Activated CD8-positive, alpha-beta memory T cell treated with anti-CD3 and anti-CD28 coated beads, Interleukin-2, amount 10 ng/mL, durations not matched to agents 7 days and 5 days (primary cell): Measurements from ENCODE around the gene SHC2. TPM values are rescaled to one million over a fixed set of nuclear protein-coding genes. Genes with fewer than 3 reads are reported as not detected.

Experiments used
- ATAC-seq: fragments of 150-1000 bp; cut with Tn5 transposase; one replicate; pipeline ENCODE4 v1.10.0; 2021; ENCODE audit warnings: moderate library complexity
- CTCF ChIA-PET: fragments of 350-600 bp; sonication (Branson Sonifier 250); formaldehyde crosslinking; loops from one replicate; lab custom pipeline; 2021; ENCODE audit warnings: antibody characterized with exemption; lab: Charles Lee
- DNase-seq: peaks from one replicate; pipeline ENCODE4 v3.0.0-alpha.2; 2020
- H3K27ac Mint-ChIP-seq: one replicate; pipeline ENCODE4 v1.8.0; 2021; ENCODE audit warnings: mild to moderate bottlenecking, mixed read lengths
- H3K27me3 Mint-ChIP-seq: one replicate; pipeline ENCODE4 v1.8.0; 2021; ENCODE audit warnings: mixed read lengths
- H3K36me3 Mint-ChIP-seq: one replicate; pipeline ENCODE4 v1.8.0; 2021; ENCODE audit warnings: mild to moderate bottlenecking, mixed read lengths
- H3K4me1 Mint-ChIP-seq: one replicate; pipeline ENCODE4 v1.8.0; 2021; ENCODE audit warnings: mixed read lengths
- H3K4me3 Mint-ChIP-seq: one replicate; pipeline ENCODE4 v1.8.0; 2021; ENCODE audit warnings: mild to moderate bottlenecking, moderate library complexity, mixed read lengths
- H3K9me3 Mint-ChIP-seq: one replicate; pipeline ENCODE4 v1.8.0; 2022; ENCODE audit warnings: low read depth, mixed read lengths
- total RNA-seq, 2 experiments: library from RNA; stranded (reverse); gene quantifications; one replicate each; pipeline ENCODE4 v1.2.3, GENCODE V29; 2021

The SHC2 gene, protein sequence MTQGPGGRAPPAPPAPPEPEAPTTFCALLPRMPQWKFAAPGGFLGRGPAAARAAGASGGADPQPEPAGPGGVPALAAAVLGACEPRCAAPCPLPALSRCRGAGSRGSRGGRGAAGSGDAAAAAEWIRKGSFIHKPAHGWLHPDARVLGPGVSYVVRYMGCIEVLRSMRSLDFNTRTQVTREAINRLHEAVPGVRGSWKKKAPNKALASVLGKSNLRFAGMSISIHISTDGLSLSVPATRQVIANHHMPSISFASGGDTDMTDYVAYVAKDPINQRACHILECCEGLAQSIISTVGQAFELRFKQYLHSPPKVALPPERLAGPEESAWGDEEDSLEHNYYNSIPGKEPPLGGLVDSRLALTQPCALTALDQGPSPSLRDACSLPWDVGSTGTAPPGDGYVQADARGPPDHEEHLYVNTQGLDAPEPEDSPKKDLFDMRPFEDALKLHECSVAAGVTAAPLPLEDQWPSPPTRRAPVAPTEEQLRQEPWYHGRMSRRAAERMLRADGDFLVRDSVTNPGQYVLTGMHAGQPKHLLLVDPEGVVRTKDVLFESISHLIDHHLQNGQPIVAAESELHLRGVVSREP
- not detected for total RNA-seq

DNA sequence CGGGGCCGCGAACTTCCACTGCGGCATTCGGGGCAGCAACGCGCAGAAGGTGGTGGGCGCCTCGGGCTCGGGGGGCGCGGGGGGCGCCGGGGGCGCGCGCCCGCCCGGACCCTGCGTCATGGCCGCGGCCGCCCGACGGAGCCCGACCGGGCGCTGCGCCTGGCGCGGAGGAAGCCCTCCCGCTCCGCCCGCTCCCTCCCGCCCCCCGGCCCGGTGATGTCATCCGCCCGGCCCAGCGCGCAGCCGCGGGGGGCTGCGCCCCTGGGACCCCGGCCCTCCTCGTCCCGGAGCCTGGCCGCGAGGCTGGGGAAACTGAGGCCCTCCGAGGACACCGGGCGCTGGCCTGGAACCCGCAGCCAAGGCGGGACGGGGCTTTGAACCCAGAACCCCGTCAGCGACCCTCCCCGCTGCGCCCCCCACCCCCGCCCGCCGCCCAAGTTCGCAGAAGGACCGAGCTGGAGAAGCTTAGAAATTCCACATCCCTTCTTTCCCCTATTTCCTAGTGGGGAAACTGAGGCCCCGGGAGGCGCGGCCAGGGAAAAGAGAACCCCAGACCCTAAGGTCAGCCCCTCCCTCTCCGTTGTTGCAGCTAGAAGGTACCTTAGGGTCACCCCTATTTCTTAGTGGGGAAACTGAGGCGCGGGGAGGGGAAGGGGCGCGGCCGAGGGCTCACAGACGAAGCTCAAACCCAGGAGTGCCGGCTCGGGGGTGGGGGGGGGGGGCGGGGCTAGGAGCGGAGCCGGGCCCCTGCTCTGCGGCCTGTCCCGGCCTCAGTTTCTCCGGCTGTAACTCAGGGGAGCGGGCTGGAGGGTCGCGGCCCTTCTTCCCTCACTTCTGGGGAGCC, at the start of gene SHC2:
SHC2 (minus strand) TSS at position 157 of the 844 bp plus-strand sequence; CDS start at position 120, 37 bp downstream.
- peaks cover 24% of the 10 kb centered on the region for H3K27me3 Mint-ChIP-seq
- H3K36me3 Mint-ChIP-seq: no peaks in the 10 kb centered on the region
- no peak within 1 kb of the TSS for H3K4me3 Mint-ChIP-seq
- no peak for DNase-seq
- H3K27ac Mint-ChIP-seq: no peak within 1 kb of the TSS
- H3K9me3 Mint-ChIP-seq: no peaks in the 10 kb centered on the region
- peaks cover 3% of the 10 kb centered on the region for H3K4me1 Mint-ChIP-seq
- no peak for ATAC-seq
- CTCF ChIA-PET: no interaction called here

DNA sequence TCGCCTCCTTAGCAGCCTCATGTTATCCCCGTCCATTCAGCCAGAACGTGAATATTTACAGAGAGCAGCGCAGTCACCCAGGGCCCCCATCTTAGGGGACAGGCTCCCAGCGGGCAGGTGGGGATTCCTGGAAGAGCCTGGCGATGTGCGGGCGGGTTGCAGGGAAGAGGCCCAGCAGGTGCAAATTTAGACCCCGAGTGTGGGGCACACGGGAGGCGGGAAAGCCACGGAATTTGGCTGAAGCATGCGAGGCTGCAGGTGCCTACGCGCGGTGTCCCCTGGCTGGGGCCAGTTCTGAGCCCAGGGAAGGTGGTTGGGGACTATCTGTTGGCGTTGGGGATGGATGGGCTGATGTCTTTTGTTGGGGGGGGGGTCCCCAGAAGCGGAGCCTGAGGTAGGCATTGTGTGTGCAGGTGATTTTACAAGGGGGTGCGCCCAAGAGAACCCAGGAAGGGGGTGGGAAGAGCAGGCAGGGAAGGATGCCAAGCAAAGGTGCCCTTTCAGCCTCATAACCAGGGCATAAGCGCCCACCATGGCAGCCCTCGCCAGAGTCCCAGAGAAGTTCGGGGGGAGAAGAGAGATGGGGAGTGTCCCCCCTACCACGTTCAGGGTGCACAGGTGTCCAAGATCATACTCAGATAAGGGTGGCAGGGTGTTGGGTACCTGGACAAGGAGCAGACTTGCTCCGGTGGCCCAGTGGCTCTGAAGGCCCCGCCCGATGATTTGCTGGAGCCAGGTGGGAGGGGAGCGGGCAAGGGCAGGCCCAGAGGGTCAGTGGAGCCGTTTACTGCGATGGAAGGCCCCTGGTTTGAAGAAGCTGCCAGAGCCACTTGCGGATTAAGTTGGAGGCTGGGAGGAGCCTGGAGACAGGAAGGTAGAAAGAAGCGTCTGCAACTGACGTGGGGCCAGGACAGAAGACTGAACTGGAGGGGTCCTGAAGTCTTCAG, 47.6 kb upstream of the SHC2 start:
- DNase-seq: no peak
- H3K4me3 Mint-ChIP-seq: peak overlapping the region; percentile 83

GRCh38 chr19:507286-508203, 46.7 kb upstream of the SHC2 start, which contains the start of gene TPGS1:
TSS of gene TPGS1 (plus strand) at chr19:507497. CDS start at chr19:507507, 10 bp downstream.
- H3K27me3 Mint-ChIP-seq: no peaks in the 10 kb centered on the region
- CTCF ChIA-PET: interaction anchor here (0.6 to 2.8 kb wide), 14 partner anchors 10 to 241 kb away, joined by 3 to 24 read pairs (median 4); partner anchors contain the start of genes CDC34, GZMM and MADCAM1
- H3K4me3 Mint-ChIP-seq: peak within 1 kb of the TSS; percentile 83
- peak within 1 kb of the TSS; percentile 99 for H3K27ac Mint-ChIP-seq
- H3K9me3 Mint-ChIP-seq: no peaks in the 10 kb centered on the region
- DNase-seq (peak; percentile 91), ATAC-seq (peak; percentile 61)
- H3K36me3 Mint-ChIP-seq: peaks cover 5% of the 10 kb centered on the region
- peaks cover 49% of the 10 kb centered on the region for H3K4me1 Mint-ChIP-seq

More for the DNA sequence above, 47.6 kb upstream of the SHC2 start:
- Mint-ChIP-seq H3K9me3 (no peaks in the 10 kb centered on the region), H3K27ac (peak overlapping the region; percentile 99), H3K27me3 (no peaks in the 10 kb centered on the region), H3K4me1 (peaks cover 46% of the 10 kb centered on the region), H3K36me3 (peaks cover 5% of the 10 kb centered on the region)
- CTCF ChIA-PET: interaction anchor here (1.0 to 2.8 kb wide), 2 partner anchors 13 to 24 kb away, joined by 3 to 24 read pairs; partner anchors contain the start of gene CDC34
- ATAC-seq: no peak

GRCh38 chr19:506404-507285, 45.8 kb upstream of the SHC2 start:
- peak overlapping the region; percentile 99 for H3K27ac Mint-ChIP-seq
- peak overlapping the region; percentile 83 for H3K4me3 Mint-ChIP-seq
- H3K9me3 Mint-ChIP-seq: no peaks in the 10 kb centered on the region
- ATAC-seq: peak; percentile 68
- peak; percentile 97 for DNase-seq
- CTCF ChIA-PET: interaction anchor here (0.6 to 2.8 kb wide), 15 partner anchors 9 to 240 kb away, joined by 3 to 24 read pairs (median 4); partner anchors contain the start of genes CDC34, GZMM and MADCAM1
- H3K4me1 Mint-ChIP-seq: peaks cover 46% of the 10 kb centered on the region
- H3K36me3 Mint-ChIP-seq: peaks cover 5% of the 10 kb centered on the region
- H3K27me3 Mint-ChIP-seq: no peaks in the 10 kb centered on the region

DNA sequence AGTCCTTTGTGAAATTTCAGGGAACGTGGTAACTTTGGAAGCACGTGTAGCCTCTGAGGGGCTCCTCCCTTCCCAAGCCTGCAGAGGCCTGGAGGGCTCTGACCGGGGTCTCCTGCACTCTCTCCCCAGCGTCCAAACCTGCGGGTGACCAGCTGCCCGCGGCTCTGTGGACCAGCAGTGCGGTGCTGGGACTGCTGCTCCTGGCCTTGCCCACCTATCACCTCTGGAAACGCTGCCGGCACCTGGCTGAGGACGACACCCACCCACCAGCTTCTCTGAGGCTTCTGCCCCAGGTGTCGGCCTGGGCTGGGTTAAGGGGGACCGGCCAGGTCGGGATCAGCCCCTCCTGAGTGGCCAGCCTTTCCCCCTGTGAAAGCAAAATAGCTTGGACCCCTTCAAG, 43.8 kb upstream of the SHC2 start:
- CTCF ChIA-PET: interaction anchor here (2.7 kb wide), 1 partner anchor 10 kb away, joined by 23 read pairs; the partner anchor contains the start of gene MADCAM1
- H3K9me3 Mint-ChIP-seq: no peaks in the 10 kb centered on the region

DNA sequence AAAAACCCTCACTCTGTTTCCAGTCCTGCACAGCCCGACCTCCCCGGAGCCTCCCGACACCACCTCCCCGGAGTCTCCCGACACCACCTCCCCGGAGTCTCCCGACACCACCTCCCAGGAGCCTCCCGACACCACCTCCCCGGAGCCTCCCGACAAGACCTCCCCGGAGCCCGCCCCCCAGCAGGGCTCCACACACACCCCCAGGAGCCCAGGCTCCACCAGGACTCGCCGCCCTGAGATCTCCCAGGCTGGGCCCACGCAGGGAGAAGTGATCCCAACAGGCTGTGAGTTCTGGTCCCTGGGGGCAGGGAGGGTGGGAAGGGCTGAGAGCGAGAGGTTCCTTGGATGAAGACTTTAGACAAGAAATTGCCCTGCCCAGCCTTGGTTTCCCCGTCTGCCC, 40.8 kb upstream of the SHC2 start:
- no peak overlapping the region for H3K27ac Mint-ChIP-seq
- peaks cover 12% of the 10 kb centered on the region for H3K27me3 Mint-ChIP-seq
- H3K4me3 Mint-ChIP-seq: no peak overlapping the region
- H3K9me3 Mint-ChIP-seq: no peaks in the 10 kb centered on the region
- ATAC-seq: no peak
- H3K4me1 Mint-ChIP-seq: peaks cover 13% of the 10 kb centered on the region
- CTCF ChIA-PET: no interaction called here
- no peak for DNase-seq
- no peaks in the 10 kb centered on the region for H3K36me3 Mint-ChIP-seq

More for the DNA sequence above, 43.8 kb upstream of the SHC2 start:
- H3K4me3 Mint-ChIP-seq: no peak overlapping the region
- H3K27me3 Mint-ChIP-seq: no peaks in the 10 kb centered on the region
- H3K27ac Mint-ChIP-seq: no peak overlapping the region
- peaks cover 31% of the 10 kb centered on the region for H3K4me1 Mint-ChIP-seq
- DNase-seq (no peak), ATAC-seq (no peak)
- peaks cover 5% of the 10 kb centered on the region for H3K36me3 Mint-ChIP-seq

- Mint-ChIP-seq H3K27ac (no peak overlapping the region), H3K27me3 (peaks cover 18% of the 10 kb centered on the region), H3K36me3 (no peaks in the 10 kb centered on the region), H3K4me1 (peaks cover 5% of the 10 kb centered on the region), H3K4me3 (no peak overlapping the region), H3K9me3 (no peaks in the 10 kb centered on the region)
- DNase-seq (no peak), ATAC-seq (no peak)
- CTCF ChIA-PET: interaction anchor here (1.8 kb wide), 1 partner anchor 12 kb away, joined by 9 read pairs; no protein-coding TSS in a partner anchor
These were observed 38.3 kb upstream of the SHC2 start for GRCh38 chr19:498977-499623.

DNA sequence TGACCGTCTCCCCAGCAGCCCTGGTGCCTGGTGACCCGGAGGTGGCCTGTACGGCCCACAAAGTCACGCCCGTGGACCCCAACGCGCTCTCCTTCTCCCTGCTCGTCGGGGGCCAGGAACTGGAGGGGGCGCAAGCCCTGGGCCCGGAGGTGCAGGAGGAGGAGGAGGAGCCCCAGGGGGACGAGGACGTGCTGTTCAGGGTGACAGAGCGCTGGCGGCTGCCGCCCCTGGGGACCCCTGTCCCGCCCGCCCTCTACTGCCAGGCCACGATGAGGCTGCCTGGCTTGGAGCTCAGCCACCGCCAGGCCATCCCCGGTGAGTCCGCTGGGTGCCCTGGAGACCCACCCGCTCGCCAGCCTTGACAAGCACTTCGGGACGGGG, 37.7 kb upstream of the SHC2 start:
- CTCF ChIA-PET: interaction anchor here (1.4 to 1.8 kb wide), 2 partner anchors 8 to 12 kb away, joined by 4 to 9 read pairs; no protein-coding TSS in a partner anchor
- DNase-seq (no peak), ATAC-seq (peak; percentile 15)
- H3K36me3 Mint-ChIP-seq: peaks cover 3% of the 10 kb centered on the region
- H3K27me3 Mint-ChIP-seq: peaks cover 18% of the 10 kb centered on the region
- H3K9me3 Mint-ChIP-seq: peaks cover 3% of the 10 kb centered on the region
- no peak overlapping the region for H3K27ac Mint-ChIP-seq
- no peak overlapping the region for H3K4me3 Mint-ChIP-seq
- peaks cover 7% of the 10 kb centered on the region for H3K4me1 Mint-ChIP-seq

DNA sequence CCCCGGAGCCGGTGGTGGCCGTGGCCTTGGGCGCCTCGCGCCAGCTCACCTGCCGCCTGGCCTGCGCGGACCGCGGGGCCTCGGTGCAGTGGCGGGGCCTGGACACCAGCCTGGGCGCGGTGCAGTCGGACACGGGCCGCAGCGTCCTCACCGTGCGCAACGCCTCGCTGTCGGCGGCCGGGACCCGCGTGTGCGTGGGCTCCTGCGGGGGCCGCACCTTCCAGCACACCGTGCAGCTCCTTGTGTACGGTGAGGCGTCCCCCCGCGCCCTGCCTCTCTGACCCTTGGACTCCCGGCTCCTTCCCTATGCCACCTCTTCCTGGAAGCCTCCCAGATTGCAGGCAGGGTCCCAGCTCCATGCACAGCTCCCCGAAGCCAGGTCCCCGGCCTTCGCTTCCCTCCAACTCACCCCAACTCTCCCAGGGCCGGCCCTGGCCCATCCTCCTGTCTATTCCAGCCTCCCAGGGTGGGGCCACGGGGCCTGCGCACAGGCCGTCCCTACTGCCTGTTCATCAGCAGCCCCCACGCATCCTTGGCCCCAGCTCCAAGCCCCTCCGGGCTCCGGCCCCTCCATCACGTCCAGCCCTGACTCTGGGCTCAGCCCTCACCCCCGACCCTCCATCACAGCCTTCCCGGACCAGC, 37.2 kb upstream of the SHC2 start:
- peaks cover 3% of the 10 kb centered on the region for H3K36me3 Mint-ChIP-seq
- H3K9me3 Mint-ChIP-seq: peaks cover 3% of the 10 kb centered on the region
- CTCF ChIA-PET: interaction anchor here (1.4 to 1.8 kb wide), 2 partner anchors 9 to 13 kb away, joined by 4 to 9 read pairs; no protein-coding TSS in a partner anchor
- H3K4me1 Mint-ChIP-seq: peaks cover 7% of the 10 kb centered on the region
- peaks cover 18% of the 10 kb centered on the region for H3K27me3 Mint-ChIP-seq
- DNase-seq (no peak), ATAC-seq (peak; percentile 46)
- H3K4me3 Mint-ChIP-seq: no peak overlapping the region
- no peak overlapping the region for H3K27ac Mint-ChIP-seq

DNA sequence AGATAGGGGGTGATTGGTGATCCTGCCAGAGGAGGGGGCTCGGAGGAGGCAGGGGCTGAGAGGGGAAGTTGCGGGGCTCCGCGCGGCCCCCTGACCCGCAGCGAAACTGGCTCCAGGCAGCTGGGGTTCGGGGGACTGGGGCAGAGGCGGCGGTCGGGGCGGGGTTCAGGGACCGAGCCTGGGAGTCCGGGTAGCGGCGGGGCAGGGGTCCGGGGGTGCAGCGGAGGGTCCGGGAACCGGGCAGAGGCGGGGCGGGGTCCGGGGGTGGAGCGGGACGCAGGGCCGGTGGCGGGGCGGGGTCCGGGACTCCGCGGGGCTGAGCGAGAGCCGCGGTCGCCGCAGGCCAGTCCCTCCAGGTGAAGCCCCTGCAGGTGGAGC, 36.6 kb upstream of the SHC2 start:
- ATAC-seq (no peak), DNase-seq (no peak)
- CTCF ChIA-PET: interaction anchor here (1.4 to 1.8 kb wide), 2 partner anchors 9 to 13 kb away, joined by 4 to 9 read pairs; no protein-coding TSS in a partner anchor
- Mint-ChIP-seq H3K4me1 (peaks cover 3% of the 10 kb centered on the region), H3K27ac (no peak overlapping the region), H3K27me3 (peaks cover 18% of the 10 kb centered on the region), H3K9me3 (peaks cover 3% of the 10 kb centered on the region), H3K36me3 (peaks cover 3% of the 10 kb centered on the region), H3K4me3 (no peak overlapping the region)
